ENCODE results near the gene REXO5. TPM values are rescaled to one million over a fixed set of nuclear protein-coding genes. Genes with fewer than 3 reads are reported as not detected.

Gene REXO5
- total RNA-seq, 1 experiment from 2014 or later = 9.1 TPM

DNA sequence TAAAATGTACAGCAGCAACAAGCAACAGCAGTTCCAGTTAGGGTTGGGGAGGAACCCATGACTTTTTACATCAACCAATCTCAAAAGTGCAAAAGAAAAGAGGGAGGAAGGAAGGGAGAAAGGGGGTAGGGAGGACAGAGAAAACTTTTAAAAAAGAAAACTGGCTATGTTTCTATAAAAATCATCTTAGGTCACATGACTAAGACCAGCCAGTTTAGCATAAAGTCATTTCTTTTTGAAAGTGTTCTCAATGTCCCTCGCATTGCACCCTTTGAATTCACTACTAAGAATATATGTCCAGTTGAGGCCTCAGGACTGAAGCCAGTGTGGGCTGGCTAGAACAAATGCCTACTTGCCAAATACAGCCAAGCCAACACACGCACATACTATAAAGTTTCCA is 64.9 kb downstream of the REXO5 start:
- Histone ChIP-seq H3K27me3 (replicated peaks; ENCODE audit: insufficient read depth, low read depth, low read length, poor library complexity) (no peaks in the 10 kb centered on the region), H3K36me3 (ENCODE audit: insufficient read depth, low read length, poor library complexity, severe bottlenecking) (no peaks in the 10 kb centered on the region), H3K4me1 (ENCODE audit: insufficient read depth, low read length, poor library complexity, severe bottlenecking) (peaks cover 11% of the 10 kb centered on the region), H3K27ac (ENCODE audit: low read depth, low read length, poor library complexity, severe bottlenecking) (no peak overlapping the region), H3K4me3 (ENCODE audit: low read depth, low read length, poor library complexity, severe bottlenecking) (no peak overlapping the region), H3K9me3 (ENCODE audit: low read depth, low read length, poor library complexity, severe bottlenecking) (no peaks in the 10 kb centered on the region)
- DNase-seq (ENCODE audit: low spot score) = no peak
- TF ChIP-seq, protein P1, sequence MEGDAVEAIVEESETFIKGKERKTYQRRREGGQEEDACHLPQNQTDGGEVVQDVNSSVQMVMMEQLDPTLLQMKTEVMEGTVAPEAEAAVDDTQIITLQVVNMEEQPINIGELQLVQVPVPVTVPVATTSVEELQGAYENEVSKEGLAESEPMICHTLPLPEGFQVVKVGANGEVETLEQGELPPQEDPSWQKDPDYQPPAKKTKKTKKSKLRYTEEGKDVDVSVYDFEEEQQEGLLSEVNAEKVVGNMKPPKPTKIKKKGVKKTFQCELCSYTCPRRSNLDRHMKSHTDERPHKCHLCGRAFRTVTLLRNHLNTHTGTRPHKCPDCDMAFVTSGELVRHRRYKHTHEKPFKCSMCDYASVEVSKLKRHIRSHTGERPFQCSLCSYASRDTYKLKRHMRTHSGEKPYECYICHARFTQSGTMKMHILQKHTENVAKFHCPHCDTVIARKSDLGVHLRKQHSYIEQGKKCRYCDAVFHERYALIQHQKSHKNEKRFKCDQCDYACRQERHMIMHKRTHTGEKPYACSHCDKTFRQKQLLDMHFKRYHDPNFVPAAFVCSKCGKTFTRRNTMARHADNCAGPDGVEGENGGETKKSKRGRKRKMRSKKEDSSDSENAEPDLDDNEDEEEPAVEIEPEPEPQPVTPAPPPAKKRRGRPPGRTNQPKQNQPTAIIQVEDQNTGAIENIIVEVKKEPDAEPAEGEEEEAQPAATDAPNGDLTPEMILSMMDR (conservative IDR thresholded peaks at IDR 0.05; ENCODE audit: low read depth, low read length) = no peak
- no peak for TF ChIP-seq EZH2 (IDR thresholded peaks at IDR 0.05; ENCODE audit: borderline replicate concordance, low read depth, low read length, poor library complexity, severe bottlenecking)
- POLR2A ChIA-PET (ENCODE audit: low non-redundant PET) = no interaction called here
- CTCF ChIA-PET = no interaction called here
- no TSS peak for BruUV-seq (replicated peaks)
- intact Hi-C loops (cut with micrococcal nuclease; ENCODE audit: unreplicated experiment) = no loop called here

DNA sequence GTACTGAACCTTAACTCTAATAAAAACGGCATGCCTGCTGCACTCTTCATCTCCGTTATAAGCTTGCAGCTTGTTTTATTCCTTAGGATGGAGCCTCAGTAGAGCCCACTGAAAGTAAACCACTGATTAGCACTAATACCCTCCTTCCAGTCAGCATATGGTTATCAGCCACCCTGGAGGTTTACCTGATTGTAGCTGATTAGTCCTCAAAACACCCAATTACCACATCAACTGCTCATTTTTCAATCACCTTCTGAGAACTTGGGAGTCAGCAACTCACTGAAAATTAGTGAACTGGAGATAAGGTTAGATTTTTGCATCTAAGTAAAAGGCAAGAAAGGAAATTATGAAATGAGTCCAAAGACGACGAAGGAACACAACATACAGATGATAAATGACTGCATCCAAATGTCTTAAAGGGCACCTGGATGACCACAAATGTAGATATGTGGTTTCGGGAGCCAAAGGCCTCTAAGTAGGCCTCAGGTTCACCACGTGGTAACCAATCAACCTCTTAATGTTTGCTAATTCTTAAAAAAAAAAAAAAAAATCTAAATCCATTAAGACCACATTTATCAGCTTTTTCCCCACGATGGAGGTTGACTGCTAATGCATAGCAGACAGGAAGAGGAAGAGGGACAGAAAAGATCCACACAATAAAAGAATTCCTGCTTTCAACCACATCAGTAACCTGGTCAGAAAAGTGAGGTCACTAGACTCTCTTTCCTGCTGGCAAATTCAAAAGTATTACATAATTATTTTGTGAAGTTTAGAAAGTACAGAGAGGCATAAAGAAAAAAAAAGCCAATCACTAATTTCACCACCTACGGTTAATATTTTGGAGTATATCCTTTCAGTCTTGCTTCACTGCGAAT is 65.9 kb downstream of the REXO5 start:
- peaks cover 7% of the 10 kb centered on the region for H3K4me1 ChIP-seq (ENCODE audit: insufficient read depth, low read length, poor library complexity, severe bottlenecking)
- no peak overlapping the region for H3K27ac ChIP-seq (ENCODE audit: low read depth, low read length, poor library complexity, severe bottlenecking)
- POLR2A ChIA-PET (ENCODE audit: low non-redundant PET) = no interaction called here
- no TSS peak for BruUV-seq (replicated peaks)
- no peaks in the 10 kb centered on the region for H3K36me3 ChIP-seq (ENCODE audit: insufficient read depth, low read length, poor library complexity, severe bottlenecking)
- no peak for TF ChIP-seq EZH2 (IDR thresholded peaks at IDR 0.05; ENCODE audit: borderline replicate concordance, low read depth, low read length, poor library complexity, severe bottlenecking)
- H3K4me3 ChIP-seq (ENCODE audit: low read depth, low read length, poor library complexity, severe bottlenecking) = no peak overlapping the region
- H3K27me3 ChIP-seq (replicated peaks; ENCODE audit: insufficient read depth, low read depth, low read length, poor library complexity) = no peaks in the 10 kb centered on the region
- no peaks in the 10 kb centered on the region for H3K9me3 ChIP-seq (ENCODE audit: low read depth, low read length, poor library complexity, severe bottlenecking)
- intact Hi-C loops (cut with micrococcal nuclease; ENCODE audit: unreplicated experiment) = no loop called here
- CTCF ChIA-PET = no interaction called here
- DNase-seq (ENCODE audit: low spot score) = no peak

DNA sequence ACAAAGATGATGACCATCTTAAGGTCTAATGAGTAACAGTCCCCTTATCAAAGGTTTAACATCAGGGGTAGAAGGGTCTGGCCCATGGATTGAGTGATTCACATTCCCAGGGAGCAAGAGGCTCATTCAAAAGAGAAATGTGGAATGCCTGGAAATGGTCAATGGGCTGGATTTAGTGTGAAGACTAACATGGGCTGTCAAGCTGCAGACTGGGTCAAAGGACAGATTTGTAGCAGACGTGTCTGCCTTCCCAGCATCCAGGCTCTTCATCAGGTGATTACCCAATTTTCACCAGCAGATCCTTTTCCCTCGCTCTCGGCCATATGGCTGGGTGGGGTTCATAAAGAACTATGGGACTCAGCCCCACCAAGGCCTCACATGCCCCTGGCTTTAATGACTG is 67.0 kb downstream of the REXO5 start:
- H3K36me3 ChIP-seq (ENCODE audit: insufficient read depth, low read length, poor library complexity, severe bottlenecking) = no peaks in the 10 kb centered on the region
- POLR2A ChIA-PET (ENCODE audit: low non-redundant PET) = no interaction called here
- intact Hi-C loops (cut with micrococcal nuclease; ENCODE audit: unreplicated experiment) = no loop called here
- no peak overlapping the region for H3K4me3 ChIP-seq (ENCODE audit: low read depth, low read length, poor library complexity, severe bottlenecking)
- no peaks in the 10 kb centered on the region for H3K27me3 ChIP-seq (replicated peaks; ENCODE audit: insufficient read depth, low read depth, low read length, poor library complexity)
- CTCF ChIA-PET = no interaction called here
- H3K9me3 ChIP-seq (ENCODE audit: low read depth, low read length, poor library complexity, severe bottlenecking) = no peaks in the 10 kb centered on the region
- no peak overlapping the region for H3K27ac ChIP-seq (ENCODE audit: low read depth, low read length, poor library complexity, severe bottlenecking)
- peaks cover 7% of the 10 kb centered on the region for H3K4me1 ChIP-seq (ENCODE audit: insufficient read depth, low read length, poor library complexity, severe bottlenecking)
- no peak for DNase-seq (ENCODE audit: low spot score)
- TF ChIP-seq, protein P1 (conservative IDR thresholded peaks at IDR 0.05; ENCODE audit: low read depth, low read length) = no peak
- no peak for TF ChIP-seq EZH2 (IDR thresholded peaks at IDR 0.05; ENCODE audit: borderline replicate concordance, low read depth, low read length, poor library complexity, severe bottlenecking)
- no TSS peak for BruUV-seq (replicated peaks)
